ENCODE measurements around the gene CEP85L. TPM values are rescaled to one million over a fixed set of nuclear protein-coding genes. Genes with fewer than 3 reads are reported as not detected.

Gene CEP85L
- total and polyA plus RNA-seq, 8 donors = 9.2 to 13.4 (median 12.1) TPM

DNA sequence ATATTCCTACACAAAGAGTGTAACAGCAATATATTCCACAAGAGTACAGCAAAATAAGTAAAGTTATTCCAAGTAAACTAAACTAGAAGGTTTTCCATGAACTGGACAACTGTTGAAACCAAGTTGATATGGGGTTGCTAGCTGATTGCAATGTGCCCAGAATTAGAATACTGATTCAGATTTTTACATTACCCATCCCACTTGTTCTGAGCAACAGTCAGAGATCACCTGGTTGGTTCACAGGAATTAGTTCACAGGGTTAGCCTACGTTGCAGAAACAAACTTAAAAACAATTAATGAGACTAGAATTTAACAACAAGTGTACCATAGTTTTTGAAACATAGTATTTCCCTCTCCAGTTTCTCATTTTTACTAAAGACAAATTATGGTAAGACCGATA lies 49.1 kb downstream of the CEP85L start:
- ATAC-seq (no peak), DNase-seq (no peak)
- H3K36me3 ChIP-seq = no peaks in the 10 kb centered on the region
- no peaks in the 10 kb centered on the region for H3K4me1 ChIP-seq
- no peaks in the 10 kb centered on the region for H3K9me3 ChIP-seq
- TF ChIP-seq, protein P1, sequence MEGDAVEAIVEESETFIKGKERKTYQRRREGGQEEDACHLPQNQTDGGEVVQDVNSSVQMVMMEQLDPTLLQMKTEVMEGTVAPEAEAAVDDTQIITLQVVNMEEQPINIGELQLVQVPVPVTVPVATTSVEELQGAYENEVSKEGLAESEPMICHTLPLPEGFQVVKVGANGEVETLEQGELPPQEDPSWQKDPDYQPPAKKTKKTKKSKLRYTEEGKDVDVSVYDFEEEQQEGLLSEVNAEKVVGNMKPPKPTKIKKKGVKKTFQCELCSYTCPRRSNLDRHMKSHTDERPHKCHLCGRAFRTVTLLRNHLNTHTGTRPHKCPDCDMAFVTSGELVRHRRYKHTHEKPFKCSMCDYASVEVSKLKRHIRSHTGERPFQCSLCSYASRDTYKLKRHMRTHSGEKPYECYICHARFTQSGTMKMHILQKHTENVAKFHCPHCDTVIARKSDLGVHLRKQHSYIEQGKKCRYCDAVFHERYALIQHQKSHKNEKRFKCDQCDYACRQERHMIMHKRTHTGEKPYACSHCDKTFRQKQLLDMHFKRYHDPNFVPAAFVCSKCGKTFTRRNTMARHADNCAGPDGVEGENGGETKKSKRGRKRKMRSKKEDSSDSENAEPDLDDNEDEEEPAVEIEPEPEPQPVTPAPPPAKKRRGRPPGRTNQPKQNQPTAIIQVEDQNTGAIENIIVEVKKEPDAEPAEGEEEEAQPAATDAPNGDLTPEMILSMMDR (IDR thresholded peaks at IDR 0.05) = no peak
- intact Hi-C loops (cut with DNase I) = no loop called here
- H3K27ac ChIP-seq = no peak overlapping the region
- H3K27me3 ChIP-seq = no peaks in the 10 kb centered on the region
- no peak overlapping the region for H3K4me3 ChIP-seq

DNA sequence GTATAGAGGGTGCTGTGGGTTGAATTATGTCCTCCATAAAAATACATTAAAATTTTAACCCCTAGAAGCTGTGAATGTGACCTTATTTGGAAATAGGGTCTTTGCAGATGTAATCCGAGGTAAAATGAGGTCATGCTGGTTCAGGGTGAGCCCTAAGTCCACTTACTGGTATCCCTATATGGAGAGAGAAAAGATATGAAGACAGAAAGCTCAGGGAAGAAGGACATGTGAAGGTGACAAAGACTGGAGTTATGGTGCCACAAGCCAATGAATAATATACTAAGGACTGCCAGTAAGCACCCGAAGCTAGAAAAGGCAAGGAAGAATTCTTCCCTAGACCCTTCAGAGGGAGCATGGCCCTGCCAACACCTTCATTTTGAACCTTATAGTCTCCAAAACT lies 53.1 kb downstream of the CEP85L start:
- intact Hi-C loops (cut with DNase I) = no loop called here
- Histone ChIP-seq H3K4me1 (no peaks in the 10 kb centered on the region), H3K4me3 (no peak overlapping the region), H3K9me3 (no peaks in the 10 kb centered on the region), H3K27ac (no peak overlapping the region), H3K27me3 (no peaks in the 10 kb centered on the region), H3K36me3 (no peaks in the 10 kb centered on the region)
- DNase-seq (no peak), ATAC-seq (no peak)
- TF ChIP-seq, protein P1 (IDR thresholded peaks at IDR 0.05) = no peak

DNA sequence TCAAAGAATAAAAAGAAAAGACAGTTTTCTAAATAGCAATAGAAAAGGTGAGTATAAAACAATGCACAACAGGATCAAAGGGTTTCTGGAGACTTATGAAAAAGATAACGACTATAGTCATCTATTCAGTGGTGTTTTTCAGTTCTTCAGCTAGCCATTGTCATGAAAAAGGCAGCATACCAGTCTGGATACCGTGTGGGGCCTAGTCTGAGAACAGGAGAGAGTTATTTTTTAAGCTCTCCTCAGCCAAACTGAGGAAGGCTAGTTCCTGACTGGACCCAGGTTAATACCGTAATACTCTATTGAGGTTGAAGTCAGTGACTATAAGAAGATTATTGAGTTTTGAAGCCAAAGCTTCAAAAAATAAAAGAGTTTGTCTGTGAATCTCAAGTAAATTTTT lies 53.8 kb downstream of the CEP85L start:
- ATAC-seq (no peak), DNase-seq (no peak)
- Histone ChIP-seq H3K4me3 (no peak overlapping the region), H3K36me3 (no peaks in the 10 kb centered on the region), H3K4me1 (no peaks in the 10 kb centered on the region), H3K27me3 (no peaks in the 10 kb centered on the region), H3K9me3 (no peaks in the 10 kb centered on the region), H3K27ac (no peak overlapping the region)
- TF ChIP-seq, protein P1 (IDR thresholded peaks at IDR 0.05) = no peak
- intact Hi-C loops (cut with DNase I) = no loop called here

DNA sequence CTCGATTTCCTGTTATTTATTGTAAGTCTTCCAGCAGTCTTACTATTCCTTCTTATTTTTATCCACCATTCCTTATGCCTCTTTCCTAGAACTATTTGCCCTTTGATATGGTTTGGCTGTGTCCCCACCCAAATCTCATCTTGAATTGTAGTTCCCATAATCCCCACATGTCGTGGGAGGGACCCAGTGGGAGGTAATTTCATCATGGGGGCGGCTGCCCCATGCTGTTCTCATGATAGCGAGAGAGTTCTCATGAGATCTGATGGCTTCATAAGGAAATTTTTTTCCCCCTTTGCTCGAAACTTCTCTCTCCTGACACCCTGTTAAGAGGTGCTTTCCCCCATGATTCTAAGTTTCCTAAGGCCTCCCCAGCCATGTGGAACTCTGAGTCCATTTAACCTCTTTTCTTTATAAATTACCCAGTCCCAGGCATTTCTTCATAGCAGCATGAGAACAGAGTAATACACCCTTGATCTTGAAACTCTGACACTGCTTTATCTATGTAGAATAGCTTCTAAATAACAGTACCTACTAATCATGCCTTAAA lies 54.5 kb downstream of the CEP85L start:
- no peaks in the 10 kb centered on the region for H3K9me3 ChIP-seq
- TF ChIP-seq, protein P1 (IDR thresholded peaks at IDR 0.05) = no peak
- intact Hi-C loops (cut with DNase I) = no loop called here

DNA sequence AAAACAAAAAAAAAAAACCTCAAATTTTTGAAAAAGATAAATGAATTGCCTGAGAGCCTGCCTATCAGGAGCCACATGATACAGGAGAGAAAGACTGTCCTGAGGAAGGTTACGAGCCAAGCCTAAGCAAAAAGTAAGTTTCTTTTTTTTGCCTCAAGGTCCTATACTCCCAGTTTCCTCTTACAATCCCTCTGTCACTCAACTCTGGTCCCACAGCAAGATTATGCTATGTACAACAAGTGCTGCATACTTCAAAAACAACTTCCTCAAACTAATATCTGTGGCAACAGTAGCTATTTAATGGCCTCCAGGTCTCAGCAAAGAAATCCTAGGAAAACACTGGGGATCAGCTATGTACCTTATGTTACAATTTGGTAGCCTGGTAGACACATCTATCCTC lies 56.5 kb downstream of the CEP85L start:
- ATAC-seq = peak; percentile 27
- H3K27me3 ChIP-seq = no peaks in the 10 kb centered on the region
- no peaks in the 10 kb centered on the region for H3K36me3 ChIP-seq
- no peak overlapping the region for H3K27ac ChIP-seq
- DNase-seq = no peak
- TF ChIP-seq, protein P1 (IDR thresholded peaks at IDR 0.05) = no peak
- no peak overlapping the region for H3K4me3 ChIP-seq
- intact Hi-C loops (cut with DNase I) = no loop called here
- no peaks in the 10 kb centered on the region for H3K9me3 ChIP-seq
- no peaks in the 10 kb centered on the region for H3K4me1 ChIP-seq

More for the DNA sequence above, 54.5 kb downstream of the CEP85L start:
- Histone ChIP-seq H3K4me3 (no peak overlapping the region), H3K36me3 (no peaks in the 10 kb centered on the region), H3K4me1 (no peaks in the 10 kb centered on the region), H3K27ac (no peak overlapping the region), H3K27me3 (no peaks in the 10 kb centered on the region)
- no peak for DNase-seq
- no peak for ATAC-seq

All from left lung (tissue), 10 donors.